LNCaP clone FGC (cell line): ENCODE data around the gene SCAANT1.

Experiments
- DNase-seq: peaks from one replicate; pipeline ENCODE4 v3.0.0-alpha.2; 2011; ENCODE audit warnings: low read depth
- H3K4me3 ChIP-seq: 2 replicates; pipeline ENCODE4 v1.5.1; 2011; ENCODE audit warnings: mild to moderate bottlenecking, low read depth, low read length, control low read depth
- TF ChIP-seq, protein P1 (sequence below): IDR thresholded peaks from 2 replicates; pipeline ENCODE4 v1.5.1; 2012; ENCODE audit warnings: mild to moderate bottlenecking; ENCODE audit not compliant: control insufficient read depth, insufficient read depth; ENCODE audit errors: extremely low read depth

Gene SCAANT1

DNA sequence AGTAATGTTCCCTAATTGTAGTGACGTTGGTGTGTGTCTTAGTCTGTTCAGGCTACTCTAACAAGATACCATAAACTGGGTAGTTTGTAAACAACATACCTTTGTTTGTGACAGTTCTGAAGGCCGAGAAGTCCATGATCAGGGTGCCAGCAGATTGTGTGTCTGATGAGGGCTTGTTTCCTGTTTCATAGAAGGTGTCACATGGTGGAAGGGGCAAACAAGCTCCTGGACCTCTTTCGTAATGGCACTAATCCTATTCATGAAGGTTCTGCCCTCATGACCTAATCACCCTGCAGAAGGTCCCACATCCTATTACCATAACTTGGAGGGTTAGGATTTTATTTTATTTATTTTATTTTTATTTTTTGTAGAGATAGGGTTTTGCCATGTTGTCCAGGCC, 37.4 kb downstream of the SCAANT1 start:
- TF ChIP-seq, protein P1, sequence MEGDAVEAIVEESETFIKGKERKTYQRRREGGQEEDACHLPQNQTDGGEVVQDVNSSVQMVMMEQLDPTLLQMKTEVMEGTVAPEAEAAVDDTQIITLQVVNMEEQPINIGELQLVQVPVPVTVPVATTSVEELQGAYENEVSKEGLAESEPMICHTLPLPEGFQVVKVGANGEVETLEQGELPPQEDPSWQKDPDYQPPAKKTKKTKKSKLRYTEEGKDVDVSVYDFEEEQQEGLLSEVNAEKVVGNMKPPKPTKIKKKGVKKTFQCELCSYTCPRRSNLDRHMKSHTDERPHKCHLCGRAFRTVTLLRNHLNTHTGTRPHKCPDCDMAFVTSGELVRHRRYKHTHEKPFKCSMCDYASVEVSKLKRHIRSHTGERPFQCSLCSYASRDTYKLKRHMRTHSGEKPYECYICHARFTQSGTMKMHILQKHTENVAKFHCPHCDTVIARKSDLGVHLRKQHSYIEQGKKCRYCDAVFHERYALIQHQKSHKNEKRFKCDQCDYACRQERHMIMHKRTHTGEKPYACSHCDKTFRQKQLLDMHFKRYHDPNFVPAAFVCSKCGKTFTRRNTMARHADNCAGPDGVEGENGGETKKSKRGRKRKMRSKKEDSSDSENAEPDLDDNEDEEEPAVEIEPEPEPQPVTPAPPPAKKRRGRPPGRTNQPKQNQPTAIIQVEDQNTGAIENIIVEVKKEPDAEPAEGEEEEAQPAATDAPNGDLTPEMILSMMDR, result no peak
- no peak overlapping the region for H3K4me3 ChIP-seq
- no peak for DNase-seq

DNA sequence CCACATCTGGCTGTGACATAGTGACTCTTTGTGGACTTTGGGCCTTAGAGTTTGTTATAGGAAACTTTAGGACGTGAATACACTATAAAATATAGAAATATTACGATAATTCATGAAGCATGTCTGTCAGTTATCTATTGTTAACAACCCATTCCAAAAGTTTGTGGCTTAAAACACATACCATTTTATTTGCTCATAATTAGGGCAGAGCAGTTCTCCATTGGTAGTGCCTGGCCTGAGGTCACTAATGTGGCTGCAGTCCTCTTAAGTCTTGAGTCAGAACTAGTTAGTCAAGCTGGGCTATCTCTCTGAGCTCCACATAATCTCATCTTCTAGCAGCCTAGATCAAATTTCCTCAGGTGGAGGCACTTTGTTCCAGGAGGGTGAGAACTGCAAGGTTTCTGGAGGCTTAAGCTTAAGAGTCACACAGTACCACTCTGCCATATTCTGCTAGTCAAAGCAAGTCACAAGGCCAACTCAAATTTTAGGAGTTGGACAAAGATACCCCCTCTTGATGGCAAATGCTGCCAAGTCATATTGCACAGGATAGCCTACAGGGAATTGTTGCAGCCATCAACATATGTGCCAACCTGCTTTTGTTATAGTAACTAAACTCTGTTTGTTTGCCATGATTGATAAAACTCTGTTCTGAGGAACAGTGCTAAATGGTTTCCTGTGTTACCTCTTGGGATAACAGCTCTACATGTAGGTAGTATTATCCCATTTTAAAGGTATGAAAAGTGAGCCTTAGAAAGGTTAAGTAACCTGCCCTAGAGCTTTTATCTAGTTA, 39.9 kb downstream of the SCAANT1 start:
- no peak overlapping the region for H3K4me3 ChIP-seq
- TF ChIP-seq, protein P1, result no peak
- no peak for DNase-seq

DNA sequence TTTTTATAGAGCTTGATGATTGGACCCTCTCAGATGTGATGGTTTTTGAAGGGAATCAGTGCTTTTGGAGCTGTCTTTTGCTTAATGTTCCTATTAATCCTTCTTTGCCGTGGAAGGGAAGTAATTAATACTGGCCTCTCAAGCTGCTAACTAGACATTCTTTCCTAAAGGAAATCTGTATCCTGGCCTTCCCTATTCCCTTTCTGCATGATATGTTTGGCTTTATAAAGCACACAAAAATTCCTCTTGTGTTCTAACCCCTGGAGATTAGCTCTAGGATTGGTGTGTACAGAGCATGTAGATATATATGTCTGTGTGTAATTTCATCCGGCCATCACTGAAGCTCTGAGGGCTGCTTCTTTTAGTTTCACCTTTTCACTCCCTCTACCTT, 41.6 kb downstream of the SCAANT1 start:
- no peak for DNase-seq
- TF ChIP-seq, protein P1, result no peak
- H3K4me3 ChIP-seq, result no peak overlapping the region

DNA sequence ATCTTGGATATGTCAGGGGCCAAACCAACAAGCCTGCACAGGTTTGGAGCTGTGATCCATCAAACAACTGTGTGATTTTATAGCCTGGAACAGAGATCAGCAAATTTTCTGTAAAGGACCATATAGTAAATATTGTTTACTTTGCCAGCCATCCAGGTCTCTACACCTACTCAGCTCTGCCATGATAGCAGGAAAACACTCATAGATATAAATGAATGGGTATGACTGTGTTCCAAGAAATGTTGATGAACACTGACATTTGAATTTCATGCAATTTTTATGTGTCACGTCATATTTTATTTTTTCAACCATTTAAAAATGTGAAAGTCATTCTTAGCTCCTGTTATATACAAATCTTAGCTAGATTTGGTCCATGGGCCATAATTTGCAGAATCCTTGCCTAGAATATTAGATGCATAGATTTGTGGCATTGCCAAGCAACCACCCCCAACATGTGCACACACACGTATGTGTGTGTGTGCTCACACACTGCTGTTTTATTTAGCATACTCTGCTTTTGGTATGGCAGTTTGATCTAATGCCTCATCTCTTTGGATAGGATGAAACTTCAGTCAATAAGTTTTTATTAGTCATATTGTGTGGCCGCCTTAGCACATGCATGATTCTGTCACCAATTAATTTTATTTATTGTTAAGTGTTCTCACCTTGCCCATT, 42.1 kb downstream of the SCAANT1 start:
- DNase-seq, result no peak
- TF ChIP-seq, protein P1, result no peak
- H3K4me3 ChIP-seq, result no peak overlapping the region

DNA sequence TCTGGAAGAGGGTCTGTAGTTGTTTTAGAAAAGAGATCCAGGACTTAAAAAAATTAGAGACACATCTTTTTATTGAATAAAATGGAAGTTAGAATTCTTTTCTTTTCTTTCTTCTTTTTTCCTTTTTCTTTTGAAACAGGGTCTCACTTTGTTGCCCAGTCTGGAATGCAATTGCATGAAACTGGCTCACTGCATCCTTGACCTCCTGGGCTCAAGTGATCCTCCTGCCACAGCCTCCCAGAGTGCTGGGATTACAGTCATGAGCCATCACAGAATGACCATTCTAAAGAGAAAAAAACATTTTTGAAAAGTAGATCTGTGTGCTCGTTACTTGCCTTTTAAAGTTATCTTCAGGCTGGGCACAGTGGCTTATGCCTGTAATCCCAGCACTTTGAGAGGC, 45.0 kb downstream of the SCAANT1 start:
- no peak overlapping the region for H3K4me3 ChIP-seq
- DNase-seq, result no peak
- TF ChIP-seq, protein P1, result no peak

DNA sequence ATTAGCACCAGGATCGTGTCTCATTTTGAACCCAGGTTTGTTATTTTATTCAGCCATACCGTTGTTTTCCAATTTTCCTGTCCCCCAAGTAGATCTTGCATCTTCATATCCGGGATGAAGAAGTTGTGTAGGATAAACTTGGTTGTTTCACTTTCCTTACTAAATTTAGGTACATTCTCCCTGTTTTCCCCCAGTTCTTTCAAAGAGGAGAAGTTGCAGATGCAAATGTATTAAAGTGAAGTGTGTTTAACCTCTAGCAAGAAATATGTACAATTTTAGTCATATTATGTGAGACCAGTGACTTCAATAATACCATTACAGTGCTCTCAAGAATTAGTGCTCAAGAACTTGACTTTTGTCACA, 47.2 kb downstream of the SCAANT1 start:
- peak overlapping the region; percentile 79 for H3K4me3 ChIP-seq
- TF ChIP-seq, protein P1, result no peak
- no peak for DNase-seq
